ENCODE results near the gene GTF3C4. TPM values are rescaled to one million over a fixed set of nuclear protein-coding genes. Genes with fewer than 3 reads are reported as not detected.

Gene GTF3C4
- polyA plus RNA-seq, 3 donors: 27.6 to 27.7 (median 27.7) TPM

DNA sequence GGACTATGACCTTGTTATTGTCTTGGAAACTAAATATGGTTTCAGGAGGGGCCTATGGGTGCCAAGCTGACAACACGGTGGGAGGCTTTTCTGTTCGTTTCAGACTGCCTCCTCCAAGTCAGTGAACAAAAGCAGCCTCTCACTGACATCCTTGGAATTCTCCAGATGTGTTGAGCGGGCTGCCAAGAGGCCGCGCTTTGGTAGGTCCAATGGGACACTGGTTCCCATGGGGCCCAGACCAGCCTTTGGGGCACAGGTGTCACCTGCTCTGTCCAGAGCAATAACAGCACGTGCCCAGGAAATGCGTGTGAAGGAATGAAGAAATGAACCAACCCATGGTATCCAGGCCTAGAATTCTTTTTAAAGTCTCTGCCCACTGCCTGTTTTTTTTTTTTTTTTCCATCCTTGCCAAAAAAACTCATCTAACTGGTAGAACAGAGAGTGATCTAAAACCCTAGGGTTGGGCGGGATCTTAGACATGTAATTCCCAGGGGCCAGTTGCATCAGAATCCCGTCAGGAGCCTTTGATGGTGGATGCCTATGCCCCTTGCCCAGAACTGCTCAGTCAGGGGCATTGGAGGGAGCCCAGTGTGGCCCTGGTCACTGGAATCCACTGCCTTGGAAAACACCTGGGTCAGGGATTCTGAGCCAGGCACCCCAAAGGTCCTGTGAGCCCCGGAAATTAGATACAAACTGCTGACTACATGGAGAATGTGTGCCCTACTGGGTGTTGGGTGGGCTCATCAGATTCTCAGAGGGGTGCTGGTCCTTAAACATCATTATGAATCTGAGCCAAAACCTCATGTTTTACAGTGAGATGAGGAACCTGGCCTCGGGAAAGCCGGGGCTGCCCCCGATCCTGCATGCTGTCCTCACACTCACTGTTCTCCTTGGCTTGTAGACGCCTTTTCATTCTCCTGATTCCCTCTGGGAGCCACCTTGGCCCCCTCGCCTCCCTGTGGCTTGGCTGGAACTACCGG is 60.1 kb downstream of the GTF3C4 start:
- no peak for DNase-seq (ENCODE audit: low read depth in 3 of 3, low spot score in 2 of 3)

GRCh38 chr9:132731230-132731629 is 61.0 kb downstream of the GTF3C4 start:
- DNase-seq (ENCODE audit: low read depth in 3 of 3, low spot score in 2 of 3): no peak

DNA sequence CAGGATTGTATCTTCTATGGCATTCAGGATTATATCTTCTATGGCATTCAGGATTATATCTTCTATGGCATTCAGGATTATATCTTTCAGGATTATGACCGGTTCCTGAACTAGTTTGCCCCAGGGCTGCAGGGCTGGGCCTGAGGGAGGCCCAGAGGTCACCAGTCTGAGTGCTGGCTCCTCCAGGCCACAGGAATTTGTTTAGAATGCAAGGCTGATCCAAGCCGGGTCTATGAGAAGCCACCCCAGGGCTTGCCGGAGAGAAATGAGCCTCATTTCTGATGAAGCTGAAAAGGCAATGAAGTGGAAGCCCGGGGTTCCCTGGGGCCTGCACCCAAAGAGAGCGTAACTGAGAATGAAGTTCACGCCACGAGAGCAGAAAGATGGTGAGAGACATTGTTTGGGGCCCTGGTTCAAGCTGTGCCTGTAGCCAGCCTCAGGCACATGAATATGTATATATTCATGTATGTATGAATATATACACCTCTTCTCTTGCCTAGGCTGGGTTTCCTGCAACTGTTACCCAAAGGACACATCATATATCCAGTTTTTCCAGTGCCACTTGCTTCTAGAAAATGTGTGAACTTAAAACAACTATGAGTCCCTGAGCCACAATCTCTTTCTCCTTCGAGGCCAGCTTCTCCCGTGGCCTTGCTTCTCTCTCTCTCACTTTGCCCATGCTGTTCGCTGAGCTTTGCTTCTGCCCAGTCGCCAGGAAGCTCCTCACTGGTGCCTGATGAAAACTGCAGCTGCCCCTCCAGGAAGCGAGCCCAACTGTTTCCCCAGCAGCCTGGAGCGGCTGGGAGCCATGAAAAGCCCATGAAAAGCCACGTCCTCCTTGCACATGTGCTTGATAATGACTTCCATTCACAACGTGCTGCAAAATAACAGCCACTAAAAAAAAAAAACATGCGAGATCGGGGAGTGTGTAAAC is 62.3 kb downstream of the GTF3C4 start:
- no peak for DNase-seq (ENCODE audit: low read depth in 3 of 3, low spot score in 2 of 3)

DNA sequence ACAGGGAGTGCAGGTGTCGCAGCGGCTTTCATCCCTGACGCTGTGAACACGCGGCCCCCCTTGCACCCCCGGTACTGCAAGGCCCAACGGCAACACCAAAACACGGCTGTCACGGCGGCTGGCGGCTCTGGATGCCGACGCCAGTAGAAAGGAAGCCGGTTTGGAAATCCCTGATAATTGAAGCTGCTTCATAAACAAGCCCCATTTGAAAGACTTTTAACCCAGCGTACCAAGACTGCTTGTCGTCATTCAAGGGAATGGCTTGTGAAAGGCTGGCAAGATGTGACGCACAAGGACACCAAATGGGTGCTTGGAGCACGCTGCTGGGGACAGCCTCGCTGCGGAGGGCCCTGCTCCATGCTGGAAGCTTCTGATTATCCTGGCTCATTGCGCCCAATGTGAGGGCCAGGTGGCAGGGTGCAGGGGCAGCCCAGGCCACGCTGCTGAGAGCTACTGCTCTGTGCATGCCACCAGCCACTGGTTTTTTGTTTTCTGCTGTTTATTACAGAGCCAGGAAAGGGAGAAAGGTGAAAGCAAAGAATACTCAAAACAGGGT is 63.1 kb downstream of the GTF3C4 start:
- DNase-seq (ENCODE audit: low read depth in 3 of 3, low spot score in 2 of 3): no peak

DNA sequence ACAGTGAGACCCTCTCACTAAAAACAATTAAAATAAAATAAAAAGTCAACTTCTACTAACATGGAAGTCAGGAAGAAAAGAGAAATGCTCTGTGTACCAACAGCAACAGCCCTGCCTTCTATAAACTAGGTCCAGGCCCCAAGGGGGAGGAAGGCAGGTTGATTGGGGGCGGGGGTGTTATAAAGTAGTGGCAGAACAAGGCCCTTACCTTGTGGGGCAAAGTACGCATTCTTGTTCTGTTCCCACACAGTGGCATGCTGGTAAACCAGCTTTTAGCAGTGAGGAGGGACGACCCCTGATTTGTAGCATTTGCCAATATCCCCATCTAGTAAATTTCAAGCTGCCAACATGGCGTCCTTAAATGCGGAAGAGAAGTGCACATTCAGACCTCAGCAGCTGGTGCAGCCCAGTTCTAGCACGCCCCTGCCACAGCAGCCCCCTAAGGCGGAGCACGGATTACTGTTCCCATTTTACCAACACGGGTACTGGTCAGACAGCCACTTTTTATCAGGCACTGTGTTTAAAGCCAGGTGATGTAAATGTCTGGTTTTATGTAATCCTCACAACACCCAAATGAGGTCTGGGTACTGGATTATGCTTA is 69.5 kb downstream of the GTF3C4 start:
- no peak for DNase-seq (ENCODE audit: low read depth in 3 of 3, low spot score in 2 of 3)

- no peak for DNase-seq (ENCODE audit: low read depth in 3 of 3, low spot score in 2 of 3)
Observed at GRCh38 chr9:132740526-132741309, 70.5 kb downstream of the GTF3C4 start.

GRCh38 chr9:132742821-132743311 is 72.6 kb downstream of the GTF3C4 start:
- DNase-seq (ENCODE audit: low read depth in 3 of 3, low spot score in 2 of 3): no peak

GRCh38 chr9:132743931-132744479 is 73.7 kb downstream of the GTF3C4 start:
- DNase-seq (ENCODE audit: low read depth in 3 of 3, low spot score in 2 of 3): no peak

Other genes starting within 250 kb of the GTF3C4 start
- not detected for gene BARHL1, start 87.9 kb upstream of the GTF3C4 start, polyA plus RNA-seq (ENCODE audit: insufficient read length in 3 of 3)
- 10 to 100 TPM; 15.6 to 17.4 (median 17.3) TPM for gene DDX31, start 481 bp upstream of the GTF3C4 start, polyA plus RNA-seq (ENCODE audit: insufficient read length in 3 of 3)
- 1 to 10 TPM; 3.2 to 3.8 (median 3.4) TPM for gene AK8, start 207.8 kb downstream of the GTF3C4 start, polyA plus RNA-seq (ENCODE audit: insufficient read length in 3 of 3)
- gene SPACA9, start 208.4 kb downstream of the GTF3C4 start, polyA plus RNA-seq (ENCODE audit: insufficient read length in 3 of 3): 1 to 10 TPM; 8.4 to 9.3 (median 9.3) TPM

Data from right renal cortex interstitium (tissue), 3 donors.